Neural progenitor cell (in vitro differentiated cells): ENCODE results near the gene TNMD.

Experiments used
- CTCF ChIP-seq: fragments of 200-600 bp; sonication (generic); IDR thresholded peaks from 2 replicates; pipeline ENCODE4 v1.5.1; 2017; ENCODE audit warnings: antibody characterized with exemption, mild to moderate bottlenecking
- EZH2 ChIP-seq: fragments of 200-600 bp; sonication (generic); IDR thresholded peaks from 2 replicates; pipeline ENCODE4 v1.6.1; 2017; ENCODE audit warnings: antibody characterized with exemption, mild to moderate bottlenecking, moderate library complexity
- EZH2phosphoT487 ChIP-seq: fragments of 200-600 bp; sonication (generic); IDR thresholded peaks from 2 replicates; pipeline ENCODE4 v1.6.1; 2017; ENCODE audit warnings: antibody characterized with exemption

GRCh38 chrX:100643212-100643611 is 58.5 kb downstream of the TNMD start:
- no peak for TF ChIP-seq EZH2
- no peak for TF ChIP-seq CTCF
- no peak for TF ChIP-seq EZH2phosphoT487
